Activated CD8-positive, alpha-beta memory T cell treated with anti-CD3 and anti-CD28 coated beads, Interleukin-2, amount 50 U/mL, for 1 hour (primary cell): Measurements from ENCODE around the gene ADK.
"Not testable (repeated sequence)": the region's sequence is repeated elsewhere in the genome, so short reads cannot be mapped to it uniquely, and the experiment has no call there.

Experiments used
- DNase-seq: peaks from one replicate; pipeline ENCODE4 v3.0.0-alpha.2; 2020; ENCODE audit errors: extremely low read depth

The ADK gene

GRCh38 chr10:74300074-74300621, 149.1 kb downstream of the ADK start:
- DNase-seq: not testable (repeated sequence)

- DNase-seq: no peak
Observed at GRCh38 chr10:74300666-74301065, 149.6 kb downstream of the ADK start.

- DNase-seq: no peak
Observed at GRCh38 chr10:74305730-74306129, 154.7 kb downstream of the ADK start.

- DNase-seq: no peak
Observed at GRCh38 chr10:74306227-74306982, 155.4 kb downstream of the ADK start.

GRCh38 chr10:74307061-74307651, 156.1 kb downstream of the ADK start:
- DNase-seq: no peak

- DNase-seq: no peak
Observed at GRCh38 chr10:74310652-74311257, 159.7 kb downstream of the ADK start.

GRCh38 chr10:74314166-74314565, 163.1 kb downstream of the ADK start:
- no peak for DNase-seq

- no peak for DNase-seq
Observed at GRCh38 chr10:74320026-74320425, 169.0 kb downstream of the ADK start.

GRCh38 chr10:74320717-74321116, 169.7 kb downstream of the ADK start:
- no peak for DNase-seq

GRCh38 chr10:74322141-74322540, 171.1 kb downstream of the ADK start:
- no peak for DNase-seq

GRCh38 chr10:74322565-74322964, 171.5 kb downstream of the ADK start:
- no peak for DNase-seq

GRCh38 chr10:74328388-74328787, 177.4 kb downstream of the ADK start:
- no peak for DNase-seq

- no peak for DNase-seq
Observed at GRCh38 chr10:74329873-74330272, 178.9 kb downstream of the ADK start.

- no peak for DNase-seq
Observed at GRCh38 chr10:74330646-74331045, 179.6 kb downstream of the ADK start.

GRCh38 chr10:74332398-74332797, 181.4 kb downstream of the ADK start:
- no peak for DNase-seq

GRCh38 chr10:74333174-74333573, 182.2 kb downstream of the ADK start:
- no peak for DNase-seq

GRCh38 chr10:74334221-74334620, 183.2 kb downstream of the ADK start:
- DNase-seq: no peak

GRCh38 chr10:74335501-74335900, 184.5 kb downstream of the ADK start:
- DNase-seq: no peak

- no peak for DNase-seq
Observed at GRCh38 chr10:74337330-74338016, 186.5 kb downstream of the ADK start.

- DNase-seq: no peak
Observed at GRCh38 chr10:74342991-74343390, 192.0 kb downstream of the ADK start.

- no peak for DNase-seq
Observed at GRCh38 chr10:74343804-74344203, 192.8 kb downstream of the ADK start.

GRCh38 chr10:74344306-74344705, 193.3 kb downstream of the ADK start:
- DNase-seq: no peak
